ENCODE measurements around the gene NASP.

DNA sequence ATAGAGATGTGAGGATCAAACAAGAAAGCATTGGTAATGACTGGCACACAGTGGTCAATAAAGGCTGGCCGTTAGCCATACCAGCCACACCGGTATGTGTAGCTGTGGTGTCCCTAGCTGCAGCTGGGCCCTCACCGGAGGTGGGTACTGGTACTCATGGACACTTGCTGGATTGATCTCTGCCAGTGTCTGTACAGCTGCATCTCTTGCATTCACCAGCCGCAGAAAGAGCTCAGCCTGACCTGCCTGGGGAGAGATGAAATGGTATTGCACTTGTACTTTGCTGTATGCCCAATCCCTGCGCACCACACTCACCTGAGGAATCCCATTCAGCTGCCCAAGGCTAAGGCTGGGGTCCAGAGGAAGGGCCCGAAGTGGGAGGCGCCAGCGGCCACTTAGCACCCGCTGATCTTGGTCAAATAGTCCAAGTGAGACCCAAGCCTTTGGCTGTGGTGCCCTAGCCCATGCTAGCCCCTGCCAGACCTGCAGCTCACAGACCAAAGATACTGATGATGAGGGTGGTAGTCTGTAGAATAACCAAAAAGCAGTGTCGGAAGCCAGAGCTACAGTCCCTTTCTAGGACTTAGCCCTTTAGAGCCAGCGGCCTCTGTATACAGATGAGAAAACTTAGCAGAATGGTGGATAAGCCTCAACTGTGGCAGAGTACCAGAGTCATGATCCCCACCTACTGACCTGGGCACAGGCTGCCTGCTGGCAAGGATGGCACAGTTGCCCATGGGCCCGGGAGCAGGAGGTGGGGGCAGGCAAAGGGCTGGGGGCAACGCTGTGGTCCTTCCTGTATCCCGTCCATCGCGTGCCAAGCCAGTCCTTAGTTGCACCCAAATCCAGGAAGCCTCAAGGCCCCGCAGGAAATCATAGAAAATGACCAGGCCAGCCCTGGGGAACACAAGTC, 37.0 kb downstream of the NASP start:
- TF ChIP-seq, protein P1, sequence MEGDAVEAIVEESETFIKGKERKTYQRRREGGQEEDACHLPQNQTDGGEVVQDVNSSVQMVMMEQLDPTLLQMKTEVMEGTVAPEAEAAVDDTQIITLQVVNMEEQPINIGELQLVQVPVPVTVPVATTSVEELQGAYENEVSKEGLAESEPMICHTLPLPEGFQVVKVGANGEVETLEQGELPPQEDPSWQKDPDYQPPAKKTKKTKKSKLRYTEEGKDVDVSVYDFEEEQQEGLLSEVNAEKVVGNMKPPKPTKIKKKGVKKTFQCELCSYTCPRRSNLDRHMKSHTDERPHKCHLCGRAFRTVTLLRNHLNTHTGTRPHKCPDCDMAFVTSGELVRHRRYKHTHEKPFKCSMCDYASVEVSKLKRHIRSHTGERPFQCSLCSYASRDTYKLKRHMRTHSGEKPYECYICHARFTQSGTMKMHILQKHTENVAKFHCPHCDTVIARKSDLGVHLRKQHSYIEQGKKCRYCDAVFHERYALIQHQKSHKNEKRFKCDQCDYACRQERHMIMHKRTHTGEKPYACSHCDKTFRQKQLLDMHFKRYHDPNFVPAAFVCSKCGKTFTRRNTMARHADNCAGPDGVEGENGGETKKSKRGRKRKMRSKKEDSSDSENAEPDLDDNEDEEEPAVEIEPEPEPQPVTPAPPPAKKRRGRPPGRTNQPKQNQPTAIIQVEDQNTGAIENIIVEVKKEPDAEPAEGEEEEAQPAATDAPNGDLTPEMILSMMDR (IDR thresholded peaks at IDR 0.05): no peak
- TF ChIP-seq POLR2A (IDR thresholded peaks at IDR 0.05): no peak

Measured in ovary (tissue), 3 donors.